K562 (cell line): ENCODE results near the gene NFIC. TPM values are rescaled to one million over a fixed set of nuclear protein-coding genes. Genes with fewer than 3 reads are reported as not detected.

Source experiments
- ATAC-seq: fragments of 200-7000 bp; cut with Tn5 transposase; 3 replicates; pipeline ENCODE4 v1.9.1; 2020; ENCODE audit warnings: moderate library complexity
- BruUV-seq: library from RNA; stranded (reverse); fragments of 400-500 nt; replicated peaks from 2 replicates; lab custom pipeline; 2021; lab: Mats Ljungman, UMichigan
- CTCF ChIA-PET: fragments of 300-600 bp; formaldehyde crosslinking; extraction: SDS; loops from one replicate; lab custom pipeline; 2021; ENCODE audit warnings: low intra/inter-chr PET ratio; lab: Yijun Ruan, JAX
- POLR2A ChIA-PET: fragments of 300-600, 350-650 bp; sonication (Branson Sonifier 250); formaldehyde crosslinking; extraction: SDS; loops from one replicate; lab custom pipeline; 2021; ENCODE audit warnings: antibody characterized with exemption, inconsistent platforms; lab: Yijun Ruan, JAX
- DNase-seq, 4 experiments: peaks; one replicate each; pipeline versions ENCODE4 v3.0.0 to v3.0.0-alpha.2; 2011 to 2018; ENCODE audit warnings: low spot score in 3 of 4, mixed read lengths in 3 of 4; ENCODE audit errors: extremely low read depth in 1 of 4
- FAIRE-seq: peaks from 2 replicates; lab custom pipeline; 2011; peaks lifted over from hg19 to GRCh38; lab: Jason Lieb, UNC
- H2AFZ ChIP-seq: 2 replicates; pipeline ENCODE4 v1.6.0; 2011; ENCODE audit warnings: low read depth, low read length, control low read depth, inconsistent platforms
- H3K27ac ChIP-seq: fragments of 200-600 bp; 3 replicates; pipeline ENCODE4 v1.8.0; 2011; ENCODE audit warnings: low read depth, mild to moderate bottlenecking, control low read depth, inconsistent platforms, low read length, moderate library complexity, mixed read lengths; ENCODE audit errors: extremely low read depth
- H3K27me3 ChIP-seq, 2 experiments: fragments of 300-600 bp in 1 of 2; 2 replicates in 1 of 2; 3 replicates in 1 of 2; pipeline versions ENCODE4 v1.6.0 to v1.8.0; 2011; ENCODE audit warnings: inconsistent platforms in 2 of 2, low read length in 2 of 2, mild to moderate bottlenecking in 1 of 2, mixed read lengths in 1 of 2, moderate library complexity in 1 of 2; ENCODE audit not compliant: control insufficient read depth in 2 of 2, insufficient read depth in 2 of 2
- H3K36me3 ChIP-seq: fragments of 300-600 bp; 3 replicates; pipeline ENCODE4 v1.8.0; 2011; ENCODE audit warnings: mild to moderate bottlenecking, low read length, inconsistent platforms; ENCODE audit not compliant: control insufficient read depth, insufficient read depth
- H3K4me1 ChIP-seq, 2 experiments: fragments of 200-600 bp in 1 of 2; replicated peaks in 1 of 2; 2 replicates in 1 of 2; 3 replicates in 1 of 2; pipeline versions ENCODE4 v1.5.1 to v1.8.0; 2011; ENCODE audit warnings: inconsistent platforms in 2 of 2, low read length in 2 of 2, mild to moderate bottlenecking in 1 of 2, mixed read lengths in 1 of 2, moderate library complexity in 1 of 2; ENCODE audit not compliant: control insufficient read depth in 2 of 2, insufficient read depth in 2 of 2
- H3K4me2 ChIP-seq: 2 replicates; pipeline ENCODE4 v1.6.1; 2011; ENCODE audit warnings: low read length, control low read depth, inconsistent platforms, mixed read lengths; ENCODE audit not compliant: insufficient read depth
- H3K4me3 ChIP-seq: fragments of 200-600 bp; sonication (generic), shearing (Covaris generic); 2 replicates; pipeline ENCODE4 v1.5.1; 2016; ENCODE audit warnings: control low read depth, inconsistent platforms
- H3K79me2 ChIP-seq: fragments of 200-600 bp; 3 replicates; pipeline ENCODE4 v1.8.0; 2011; ENCODE audit warnings: low read length, inconsistent platforms; ENCODE audit not compliant: control insufficient read depth, insufficient read depth
- H3K9ac ChIP-seq, 2 experiments: 2 replicates each; pipeline versions ENCODE4 v1.6.0 to v1.6.1; 2011; ENCODE audit warnings: low read depth in 2 of 2, low read length in 2 of 2, control low read depth in 1 of 2, inconsistent platforms in 1 of 2, mild to moderate bottlenecking in 1 of 2, mixed read lengths in 1 of 2; ENCODE audit not compliant: insufficient read depth in 1 of 2
- H3K9me1 ChIP-seq: one replicate; pipeline ENCODE4 v1.6.0; 2011; ENCODE audit warnings: inconsistent platforms, mild to moderate bottlenecking, low read length, moderate library complexity; ENCODE audit not compliant: control insufficient read depth, insufficient read depth
- H3K9me3 ChIP-seq: replicated peaks from 2 replicates; pipeline ENCODE4 v1.5.1; 2011; ENCODE audit warnings: low read depth, low read length, inconsistent platforms; ENCODE audit not compliant: control insufficient read depth, insufficient read depth
- H4K20me1 ChIP-seq: replicated peaks from 2 replicates; pipeline ENCODE4 v1.6.1; 2011; ENCODE audit warnings: low read length, inconsistent platforms, mixed read lengths; ENCODE audit not compliant: control insufficient read depth, insufficient read depth
- BCOR ChIP-seq: fragments of 450-650 bp; IDR thresholded peaks from 2 replicates; pipeline ENCODE4 v1.6.1; 2016
- ELF4 ChIP-seq: fragments of 450-650 bp; formaldehyde crosslinking; IDR thresholded peaks from 2 replicates; pipeline ENCODE4 v1.4.0; 2022; ENCODE audit warnings: missing genetic modification characterization
- WGBS: fragments of 100-300 bp; shearing (Covaris generic); methylation state at CpG from one replicate; pipeline ENCODE4 v1.1.6; 2016; ENCODE audit warnings: low coverage, mixed read lengths; ENCODE audit not compliant: insufficient coverage; ENCODE audit errors: missing lambda C conversion rate; 5-methylcytosine and 5-hydroxymethylcytosine counted together
- in situ Hi-C: fragments of 300-500 bp; cut with MboI; formaldehyde crosslinking; loops from 4 replicates; pipeline ENCODE4 v1.15.0; 2018; ENCODE audit warnings: inconsistent platforms, mixed read lengths
- intact Hi-C: fragments of 100-400 bp; cut with micrococcal nuclease; formaldehyde crosslinking; loops from 2 replicates; pipeline ENCODE4 v1.14.2; 2022
- polyA plus RNA-seq, 8 experiments: library from polyadenylated mRNA; depleted of rRNA in 4 of 8; stranded (reverse) in 5 of 8; unstranded in 3 of 8; fragments of >200 nt; fragmentation: Nextera tagmentation in 2 of 8; fragmentation: Illumina TruSeq in 1 of 8; extraction: Ambion mirVana in 2 of 8; extraction: Trizol in 1 of 8; gene quantifications; 2 replicates each; pipeline versions ENCODE4 v1.2.1 to v1.2.3, GENCODE V29; 2011 to 2014; ENCODE audit warnings: inconsistent platforms in 1 of 8, missing spikeins in 1 of 8
- total RNA-seq, 7 experiments: library from RNA; depleted of rRNA in 6 of 7; stranded (reverse); fragments of >200 nt in 6 of 7; fragmentation: Illumina TruSeq in 2 of 7; extraction: Trizol in 2 of 7; gene quantifications; 2 replicates each; pipeline versions ENCODE4 v1.2.1 to v1.2.3, GENCODE V29; 2011 to 2021; ENCODE audit warnings: low replicate concordance in 1 of 7
- TF ChIP-seq, protein P1 (sequence below): fragments of 450-650 bp; formaldehyde crosslinking; IDR thresholded peaks from 2 replicates; pipeline ENCODE4 v1.4.0; 2022; ENCODE audit warnings: missing genetic modification characterization
- TF ChIP-seq, protein P2 (sequence below): fragments of 450-650 bp; IDR thresholded peaks from 2 replicates; pipeline ENCODE4 v1.6.1; 2016; ENCODE audit warnings: mild to moderate bottlenecking, moderate library complexity

NFIC gene
- total and polyA plus RNA-seq, 9 of the 15 experiments (the other 6 are each of a cell fraction or from before 2014, with no cell fraction given) = 0.71 to 62.1 (median 6.9) TPM

GRCh38 chr19:3398900-3399278 is 32.5 kb downstream of the NFIC start:
- H3K27ac ChIP-seq = no peak overlapping the region
- no peaks in the 10 kb centered on the region for H3K9me3 ChIP-seq
- TF ChIP-seq, protein P1, sequence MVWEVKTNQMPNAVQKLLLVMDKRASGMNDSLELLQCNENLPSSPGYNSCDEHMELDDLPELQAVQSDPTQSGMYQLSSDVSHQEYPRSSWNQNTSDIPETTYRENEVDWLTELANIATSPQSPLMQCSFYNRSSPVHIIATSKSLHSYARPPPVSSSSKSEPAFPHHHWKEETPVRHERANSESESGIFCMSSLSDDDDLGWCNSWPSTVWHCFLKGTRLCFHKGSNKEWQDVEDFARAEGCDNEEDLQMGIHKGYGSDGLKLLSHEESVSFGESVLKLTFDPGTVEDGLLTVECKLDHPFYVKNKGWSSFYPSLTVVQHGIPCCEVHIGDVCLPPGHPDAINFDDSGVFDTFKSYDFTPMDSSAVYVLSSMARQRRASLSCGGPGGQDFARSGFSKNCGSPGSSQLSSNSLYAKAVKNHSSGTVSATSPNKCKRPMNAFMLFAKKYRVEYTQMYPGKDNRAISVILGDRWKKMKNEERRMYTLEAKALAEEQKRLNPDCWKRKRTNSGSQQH (CRISPR knock-in tag) = no peak
- TF ChIP-seq, protein P2, sequence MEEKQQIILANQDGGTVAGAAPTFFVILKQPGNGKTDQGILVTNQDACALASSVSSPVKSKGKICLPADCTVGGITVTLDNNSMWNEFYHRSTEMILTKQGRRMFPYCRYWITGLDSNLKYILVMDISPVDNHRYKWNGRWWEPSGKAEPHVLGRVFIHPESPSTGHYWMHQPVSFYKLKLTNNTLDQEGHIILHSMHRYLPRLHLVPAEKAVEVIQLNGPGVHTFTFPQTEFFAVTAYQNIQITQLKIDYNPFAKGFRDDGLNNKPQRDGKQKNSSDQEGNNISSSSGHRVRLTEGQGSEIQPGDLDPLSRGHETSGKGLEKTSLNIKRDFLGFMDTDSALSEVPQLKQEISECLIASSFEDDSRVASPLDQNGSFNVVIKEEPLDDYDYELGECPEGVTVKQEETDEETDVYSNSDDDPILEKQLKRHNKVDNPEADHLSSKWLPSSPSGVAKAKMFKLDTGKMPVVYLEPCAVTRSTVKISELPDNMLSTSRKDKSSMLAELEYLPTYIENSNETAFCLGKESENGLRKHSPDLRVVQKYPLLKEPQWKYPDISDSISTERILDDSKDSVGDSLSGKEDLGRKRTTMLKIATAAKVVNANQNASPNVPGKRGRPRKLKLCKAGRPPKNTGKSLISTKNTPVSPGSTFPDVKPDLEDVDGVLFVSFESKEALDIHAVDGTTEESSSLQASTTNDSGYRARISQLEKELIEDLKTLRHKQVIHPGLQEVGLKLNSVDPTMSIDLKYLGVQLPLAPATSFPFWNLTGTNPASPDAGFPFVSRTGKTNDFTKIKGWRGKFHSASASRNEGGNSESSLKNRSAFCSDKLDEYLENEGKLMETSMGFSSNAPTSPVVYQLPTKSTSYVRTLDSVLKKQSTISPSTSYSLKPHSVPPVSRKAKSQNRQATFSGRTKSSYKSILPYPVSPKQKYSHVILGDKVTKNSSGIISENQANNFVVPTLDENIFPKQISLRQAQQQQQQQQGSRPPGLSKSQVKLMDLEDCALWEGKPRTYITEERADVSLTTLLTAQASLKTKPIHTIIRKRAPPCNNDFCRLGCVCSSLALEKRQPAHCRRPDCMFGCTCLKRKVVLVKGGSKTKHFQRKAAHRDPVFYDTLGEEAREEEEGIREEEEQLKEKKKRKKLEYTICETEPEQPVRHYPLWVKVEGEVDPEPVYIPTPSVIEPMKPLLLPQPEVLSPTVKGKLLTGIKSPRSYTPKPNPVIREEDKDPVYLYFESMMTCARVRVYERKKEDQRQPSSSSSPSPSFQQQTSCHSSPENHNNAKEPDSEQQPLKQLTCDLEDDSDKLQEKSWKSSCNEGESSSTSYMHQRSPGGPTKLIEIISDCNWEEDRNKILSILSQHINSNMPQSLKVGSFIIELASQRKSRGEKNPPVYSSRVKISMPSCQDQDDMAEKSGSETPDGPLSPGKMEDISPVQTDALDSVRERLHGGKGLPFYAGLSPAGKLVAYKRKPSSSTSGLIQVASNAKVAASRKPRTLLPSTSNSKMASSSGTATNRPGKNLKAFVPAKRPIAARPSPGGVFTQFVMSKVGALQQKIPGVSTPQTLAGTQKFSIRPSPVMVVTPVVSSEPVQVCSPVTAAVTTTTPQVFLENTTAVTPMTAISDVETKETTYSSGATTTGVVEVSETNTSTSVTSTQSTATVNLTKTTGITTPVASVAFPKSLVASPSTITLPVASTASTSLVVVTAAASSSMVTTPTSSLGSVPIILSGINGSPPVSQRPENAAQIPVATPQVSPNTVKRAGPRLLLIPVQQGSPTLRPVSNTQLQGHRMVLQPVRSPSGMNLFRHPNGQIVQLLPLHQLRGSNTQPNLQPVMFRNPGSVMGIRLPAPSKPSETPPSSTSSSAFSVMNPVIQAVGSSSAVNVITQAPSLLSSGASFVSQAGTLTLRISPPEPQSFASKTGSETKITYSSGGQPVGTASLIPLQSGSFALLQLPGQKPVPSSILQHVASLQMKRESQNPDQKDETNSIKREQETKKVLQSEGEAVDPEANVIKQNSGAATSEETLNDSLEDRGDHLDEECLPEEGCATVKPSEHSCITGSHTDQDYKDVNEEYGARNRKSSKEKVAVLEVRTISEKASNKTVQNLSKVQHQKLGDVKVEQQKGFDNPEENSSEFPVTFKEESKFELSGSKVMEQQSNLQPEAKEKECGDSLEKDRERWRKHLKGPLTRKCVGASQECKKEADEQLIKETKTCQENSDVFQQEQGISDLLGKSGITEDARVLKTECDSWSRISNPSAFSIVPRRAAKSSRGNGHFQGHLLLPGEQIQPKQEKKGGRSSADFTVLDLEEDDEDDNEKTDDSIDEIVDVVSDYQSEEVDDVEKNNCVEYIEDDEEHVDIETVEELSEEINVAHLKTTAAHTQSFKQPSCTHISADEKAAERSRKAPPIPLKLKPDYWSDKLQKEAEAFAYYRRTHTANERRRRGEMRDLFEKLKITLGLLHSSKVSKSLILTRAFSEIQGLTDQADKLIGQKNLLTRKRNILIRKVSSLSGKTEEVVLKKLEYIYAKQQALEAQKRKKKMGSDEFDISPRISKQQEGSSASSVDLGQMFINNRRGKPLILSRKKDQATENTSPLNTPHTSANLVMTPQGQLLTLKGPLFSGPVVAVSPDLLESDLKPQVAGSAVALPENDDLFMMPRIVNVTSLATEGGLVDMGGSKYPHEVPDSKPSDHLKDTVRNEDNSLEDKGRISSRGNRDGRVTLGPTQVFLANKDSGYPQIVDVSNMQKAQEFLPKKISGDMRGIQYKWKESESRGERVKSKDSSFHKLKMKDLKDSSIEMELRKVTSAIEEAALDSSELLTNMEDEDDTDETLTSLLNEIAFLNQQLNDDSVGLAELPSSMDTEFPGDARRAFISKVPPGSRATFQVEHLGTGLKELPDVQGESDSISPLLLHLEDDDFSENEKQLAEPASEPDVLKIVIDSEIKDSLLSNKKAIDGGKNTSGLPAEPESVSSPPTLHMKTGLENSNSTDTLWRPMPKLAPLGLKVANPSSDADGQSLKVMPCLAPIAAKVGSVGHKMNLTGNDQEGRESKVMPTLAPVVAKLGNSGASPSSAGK = no peak
- TF ChIP-seq BCOR = 0 out of 2 replicates have a peak, but pooled peaks have one; percentile 29
- TF ChIP-seq ELF4 (CRISPR knock-in tag) = no peak
- TF ChIP-seq, all 486 proteins: peak for 1
- no peak overlapping the region for H3K4me2 ChIP-seq
- intact Hi-C loops = no loop called here
- no TSS peak for BruUV-seq
- peaks cover 60% of the 10 kb centered on the region; the same call in 2 of the 3 replicates for H3K36me3 ChIP-seq
- H3K9me1 ChIP-seq = peaks cover 3% of the 10 kb centered on the region
- no peak for DNase-seq
- H3K27me3 ChIP-seq = no peaks in the 10 kb centered on the region
- H3K4me1 ChIP-seq = peaks cover 3 to 47% of the 10 kb centered on the region in 2 experiments; a peak in 4 of 5 replicates
- no peak for ATAC-seq
- H3K4me3 ChIP-seq = no peak overlapping the region
- CTCF ChIA-PET = no interaction called here
- in situ Hi-C loops = no loop called here
- POLR2A ChIA-PET = interaction anchor here (1.2 kb wide), 1 partner anchor 20 kb away, joined by 6 read pairs; no protein-coding TSS in a partner anchor
- no peak overlapping the region for H2AFZ ChIP-seq
- peak overlapping the region in 1 of 2 experiments; percentile 20; a peak in 1 of 4 replicates for H3K9ac ChIP-seq
- peaks cover 92% of the 10 kb centered on the region for H3K79me2 ChIP-seq
- FAIRE-seq = no peak
- peaks cover 35% of the 10 kb centered on the region for H4K20me1 ChIP-seq
- 91% methylated on average over 8 of the region's 10 CpGs for WGBS
